ENCODE measurements around the gene ZNF587. TPM values are rescaled to one million over a fixed set of nuclear protein-coding genes. Genes with fewer than 3 reads are reported as not detected.
"Not testable (repeated sequence)": the region's sequence is repeated elsewhere in the genome, so short reads cannot be mapped to it uniquely, and the experiment has no call there.

ZNF587 gene
- 44.0 and 61.1 TPM in 2 replicates for total RNA-seq

DNA sequence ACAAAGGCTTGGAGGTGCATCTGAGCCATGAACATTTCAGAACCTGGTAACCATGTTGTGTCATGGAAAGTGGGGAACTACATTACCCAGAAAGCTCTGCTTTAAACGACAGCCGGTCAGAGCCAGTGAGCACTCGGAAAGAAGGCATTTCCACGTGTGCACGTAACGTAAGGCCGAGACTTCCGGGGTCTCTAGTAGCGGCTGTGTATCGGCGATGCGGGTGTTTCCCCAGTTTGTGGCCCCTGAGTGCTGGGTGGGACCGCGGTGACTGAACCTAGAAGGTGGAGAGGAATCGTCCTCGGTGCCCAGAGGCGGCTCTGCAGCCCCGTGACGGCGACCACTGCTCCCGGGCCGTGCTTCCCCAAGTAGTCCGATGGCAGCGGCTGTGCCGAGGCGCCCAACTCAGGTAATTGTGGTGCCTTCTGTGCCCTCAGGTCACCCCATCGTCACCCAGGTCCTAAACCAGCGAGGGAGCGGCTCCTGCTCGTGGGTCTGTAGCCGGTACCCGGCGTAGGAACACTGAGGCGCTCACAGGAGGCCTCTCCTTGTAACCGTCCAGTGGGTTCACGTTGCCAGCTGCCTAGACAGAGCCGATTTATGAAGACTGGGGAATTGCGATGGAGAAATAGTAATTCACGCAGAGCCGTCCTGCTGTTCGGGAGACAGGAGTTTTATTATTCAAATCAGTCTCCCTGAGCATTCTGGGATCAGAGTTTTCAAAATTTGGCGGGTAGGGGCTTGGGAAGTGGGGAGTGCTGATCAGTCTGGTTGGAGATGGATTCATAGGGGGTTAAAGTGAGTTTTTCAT is at the start of gene ZNF587:
TSS of gene ZNF587 (plus strand) at position 194 of the 808 bp plus-strand sequence. CDS start at position 374, 180 bp downstream.
- intact Hi-C loops (cut with micrococcal nuclease), result loop anchor here (1.0 kb wide), 1 partner anchor 305 kb away; no protein-coding TSS in a partner anchor
- CTCF ChIA-PET, H3K9me3 Mint-ChIP-seq, H3K27me3 Mint-ChIP-seq: not testable (repeated sequence)
- Mint-ChIP-seq H3K27ac (peak within 1 kb of the TSS; percentile 93), H3K4me3 (peak within 1 kb of the TSS; percentile 95), H3K36me3 (ENCODE audit: low read depth) (peaks cover 32% of the 10 kb centered on the region), H3K4me1 (peaks cover 24% of the 10 kb centered on the region)
- peak; percentile 68 for DNase-seq
- ATAC-seq (ENCODE audit: low read depth), result peak; percentile 97
- POLR2A ChIA-PET, result interaction anchor here (0.6 to 2.2 kb wide), 7 partner anchors 30 to 460 kb away, joined by 3 to 12 read pairs (median 7); partner anchors contain the start of genes ZNF417, ZNF548, ZNF552 and ZNF606

DNA sequence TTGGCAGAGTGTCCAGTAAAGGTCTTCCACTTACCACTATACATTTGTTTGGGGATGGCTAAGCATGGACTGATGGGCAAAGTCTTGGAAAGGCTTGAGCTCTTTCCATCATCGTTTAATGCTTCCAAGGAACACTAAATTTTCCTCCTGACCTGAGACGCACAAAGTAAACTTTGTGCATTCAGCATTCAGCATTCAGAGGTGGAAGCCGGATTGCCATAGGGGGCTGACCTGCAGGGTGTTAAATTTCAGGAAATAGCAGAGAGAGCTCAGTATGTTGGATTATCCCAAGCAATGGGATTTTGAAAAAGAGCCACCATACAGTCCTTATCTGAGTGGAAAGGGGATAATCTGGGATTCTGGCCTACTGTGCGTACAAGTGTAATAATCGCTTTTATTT is 49.0 kb upstream of the ZNF587 start:
- Mint-ChIP-seq H3K27me3 (no peaks in the 10 kb centered on the region), H3K4me3 (no peak overlapping the region), H3K27ac (no peak overlapping the region), H3K36me3 (ENCODE audit: low read depth) (peaks cover 31% of the 10 kb centered on the region), H3K4me1 (peaks cover 44% of the 10 kb centered on the region), H3K9me3 (no peaks in the 10 kb centered on the region)
- ChIA-PET POLR2A (no interaction called here), CTCF (no interaction called here)
- TF ChIP-seq CTCF (IDR thresholded peaks at IDR 0.05), result no peak
- DNase-seq (no peak), ATAC-seq (ENCODE audit: low read depth) (no peak)
- intact Hi-C loops (cut with micrococcal nuclease), result no loop called here

- peak overlapping the region; percentile 89 for H3K27ac Mint-ChIP-seq
- H3K4me3 Mint-ChIP-seq, result peak overlapping the region; percentile 52
- CTCF ChIA-PET, result no interaction called here
These were observed 47.4 kb upstream of the ZNF587 start for GRCh38 chr19:57802269-57802668.

GRCh38 chr19:57803265-57803593 is 46.4 kb upstream of the ZNF587 start:
- H3K4me1 Mint-ChIP-seq, result peaks cover 44% of the 10 kb centered on the region
- intact Hi-C loops (cut with micrococcal nuclease), result no loop called here
- DNase-seq (no peak), ATAC-seq (ENCODE audit: low read depth) (no peak)
- POLR2A ChIA-PET, result no interaction called here
- no peaks in the 10 kb centered on the region for H3K27me3 Mint-ChIP-seq
- TF ChIP-seq CTCF (IDR thresholded peaks at IDR 0.05), result no peak
- peak overlapping the region; percentile 76 for H3K4me3 Mint-ChIP-seq
- H3K27ac Mint-ChIP-seq, result peak overlapping the region; percentile 65
- CTCF ChIA-PET, result no interaction called here
- H3K36me3 Mint-ChIP-seq (ENCODE audit: low read depth), result peaks cover 36% of the 10 kb centered on the region
- H3K9me3 Mint-ChIP-seq, result no peaks in the 10 kb centered on the region

More at GRCh38 chr19:57802269-57802668, 47.4 kb upstream of the ZNF587 start:
- peaks cover 44% of the 10 kb centered on the region for H3K4me1 Mint-ChIP-seq
- no peak for TF ChIP-seq CTCF (IDR thresholded peaks at IDR 0.05)
- DNase-seq, result no peak
- intact Hi-C loops (cut with micrococcal nuclease), result loop anchor here (1.0 kb wide), 1 partner anchor 12 kb away; the partner anchor contains the start of gene ZNF552
- H3K36me3 Mint-ChIP-seq (ENCODE audit: low read depth), result peaks cover 28% of the 10 kb centered on the region
- POLR2A ChIA-PET, result interaction anchor here (1.1 to 1.2 kb wide), 3 partner anchors 12 to 28 kb away, joined by 3 to 6 read pairs (median 6); partner anchors contain the start of gene ZNF552
- ATAC-seq (ENCODE audit: low read depth), result peak; percentile 86
- no peaks in the 10 kb centered on the region for H3K9me3 Mint-ChIP-seq
- no peaks in the 10 kb centered on the region for H3K27me3 Mint-ChIP-seq

- DNase-seq, result no peak
- no peak for TF ChIP-seq CTCF (IDR thresholded peaks at IDR 0.05)
- Mint-ChIP-seq H3K4me1 (peaks cover 44% of the 10 kb centered on the region), H3K27ac (peak overlapping the region; percentile 65), H3K27me3 (no peaks in the 10 kb centered on the region), H3K9me3 (no peaks in the 10 kb centered on the region), H3K36me3 (ENCODE audit: low read depth) (peaks cover 40% of the 10 kb centered on the region), H3K4me3 (peak overlapping the region; percentile 76)
- ChIA-PET POLR2A (no interaction called here), CTCF (no interaction called here)
- intact Hi-C loops (cut with micrococcal nuclease), result no loop called here
- ATAC-seq (ENCODE audit: low read depth), result peak; percentile 26
These were observed 45.9 kb upstream of the ZNF587 start for GRCh38 chr19:57803594-57804325.

Measured in activated B cell treated with CpG ODN at 0.5 μM for 24 hours (primary cell).